ENCODE data around the gene HAUS6. TPM values are rescaled to one million over a fixed set of nuclear protein-coding genes. Genes with fewer than 3 reads are reported as not detected.
"Not testable (repeated sequence)": the region's sequence is repeated elsewhere in the genome, so short reads cannot be mapped to it uniquely, and the experiment has no call there.

Gene HAUS6
- total RNA-seq, 4 donors from 2014 or later = 1.5 to 26.0 (median 14.4) TPM

DNA sequence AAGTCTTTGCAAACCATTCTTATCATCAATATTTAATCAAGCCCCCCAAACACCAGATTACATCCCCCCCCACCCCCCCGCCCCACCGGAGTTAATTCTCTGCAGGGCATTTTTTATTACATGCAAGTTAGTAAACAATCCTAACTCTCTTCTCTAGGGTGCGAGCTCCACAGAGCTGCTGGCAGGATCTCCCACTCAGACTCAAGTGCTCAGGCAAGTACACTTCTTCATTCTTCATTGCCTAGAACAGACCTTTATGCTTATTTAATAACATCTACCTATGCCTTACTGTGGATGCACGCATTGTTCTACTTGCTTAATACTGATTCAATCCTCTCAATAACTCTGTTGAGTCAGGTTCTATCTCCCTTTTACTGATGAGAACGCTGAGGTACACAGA, 79.6 kb downstream of the HAUS6 start:
- Histone ChIP-seq H3K27ac (no peak overlapping the region), H3K36me3 (no peaks in the 10 kb centered on the region), H3K27me3 (no peaks in the 10 kb centered on the region), H3K4me1 (no peaks in the 10 kb centered on the region), H3K4me3 (no peak overlapping the region), H3K9me3 (no peaks in the 10 kb centered on the region)
- intact Hi-C loops (cut with DNase I; ENCODE audit: low total_unique reads) = no loop called here
- DNase-seq = no peak
- no peak for TF ChIP-seq CTCF (IDR thresholded peaks at IDR 0.05)
- no peak for TF ChIP-seq POLR2A (IDR thresholded peaks at IDR 0.05)

DNA sequence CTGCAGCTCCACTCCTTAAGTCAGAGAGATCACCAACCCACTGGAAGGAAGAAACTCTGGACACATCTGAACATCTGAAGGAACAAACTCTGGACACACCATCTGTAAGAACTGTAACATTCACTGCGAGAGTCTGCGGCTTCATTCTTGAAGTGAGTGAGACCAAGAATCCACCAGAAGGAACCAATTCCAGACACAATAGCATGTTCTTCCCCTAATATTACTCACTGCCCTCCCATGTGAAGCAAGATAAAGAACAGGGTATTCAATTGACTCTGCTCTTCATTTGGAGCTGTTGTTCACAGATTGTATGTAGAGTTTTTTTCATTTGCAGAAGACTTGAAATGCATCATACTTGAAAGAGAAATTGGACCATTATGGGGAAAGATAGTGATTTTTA, 80.5 kb downstream of the HAUS6 start:
- TF ChIP-seq CTCF (IDR thresholded peaks at IDR 0.05) (no peak), POLR2A (IDR thresholded peaks at IDR 0.05) (no peak)
- intact Hi-C loops (cut with DNase I; ENCODE audit: low total_unique reads) = no loop called here

DNA sequence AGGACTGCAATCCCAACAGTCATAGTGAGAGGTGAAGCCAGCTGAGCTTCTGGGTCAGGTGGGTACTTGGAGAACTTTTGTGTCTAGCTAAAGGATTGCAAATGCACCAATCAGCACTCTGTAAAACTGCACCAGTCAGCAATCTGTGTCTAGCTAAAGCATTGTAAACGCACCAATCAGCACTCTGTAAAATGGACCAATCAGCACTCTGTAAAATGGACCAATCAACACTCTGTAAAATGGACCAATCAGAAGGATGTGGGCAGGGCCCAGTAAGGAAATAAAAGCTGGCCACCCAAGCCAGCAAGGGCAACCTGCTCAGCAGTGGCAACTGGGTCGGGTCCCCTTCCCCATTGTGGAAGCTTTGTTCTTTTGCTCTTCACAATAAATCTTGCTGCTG, 81.1 kb downstream of the HAUS6 start:
- H3K36me3 ChIP-seq; H3K9me3 ChIP-seq; H3K27me3 ChIP-seq; DNase-seq; intact Hi-C loops (cut with DNase I; ENCODE audit: low total_unique reads); H3K27ac ChIP-seq; H3K4me1 ChIP-seq; H3K4me3 ChIP-seq: not testable (repeated sequence)

More for the DNA sequence above, 80.5 kb downstream of the HAUS6 start:
- no peak overlapping the region for H3K27ac ChIP-seq
- DNase-seq = no peak
- no peaks in the 10 kb centered on the region for H3K27me3 ChIP-seq
- H3K9me3 ChIP-seq = no peaks in the 10 kb centered on the region
- H3K4me3 ChIP-seq = no peak overlapping the region
- H3K36me3 ChIP-seq = no peaks in the 10 kb centered on the region
- H3K4me1 ChIP-seq = no peaks in the 10 kb centered on the region

DNA sequence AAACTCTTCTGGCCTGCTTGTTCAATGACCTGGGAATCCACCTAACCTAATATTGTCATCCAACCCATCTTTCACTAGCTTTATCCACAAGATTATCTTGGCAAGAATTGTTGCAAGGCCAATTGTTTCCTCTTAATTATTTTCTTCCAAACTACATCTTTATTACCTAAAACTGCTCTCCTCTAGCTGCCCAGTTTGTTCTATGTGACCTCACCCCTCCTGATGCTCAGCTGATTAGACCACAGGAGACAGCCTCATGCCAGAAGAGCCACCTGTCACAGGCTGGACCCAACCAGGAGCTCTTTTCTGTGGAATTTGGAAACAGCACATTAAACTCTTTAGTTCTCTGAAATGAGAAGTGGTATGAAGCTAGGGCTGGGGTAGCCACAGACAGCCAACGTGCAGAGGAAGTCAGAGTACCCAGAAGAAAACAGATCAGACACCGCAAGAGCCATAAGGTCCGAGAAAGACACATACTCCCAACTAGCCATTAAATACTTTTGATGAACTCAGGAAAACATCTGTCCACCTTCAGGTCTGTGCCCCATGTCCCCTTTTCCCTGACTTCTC, 81.7 kb downstream of the HAUS6 start:
- Histone ChIP-seq H3K4me3 (no peak overlapping the region), H3K4me1 (no peaks in the 10 kb centered on the region), H3K36me3 (no peaks in the 10 kb centered on the region), H3K9me3 (no peaks in the 10 kb centered on the region), H3K27ac (no peak overlapping the region), H3K27me3 (no peaks in the 10 kb centered on the region)
- TF ChIP-seq CTCF (IDR thresholded peaks at IDR 0.05) = no peak
- no peak for TF ChIP-seq POLR2A (IDR thresholded peaks at IDR 0.05)
- no peak for DNase-seq
- intact Hi-C loops (cut with DNase I; ENCODE audit: low total_unique reads) = no loop called here

DNA sequence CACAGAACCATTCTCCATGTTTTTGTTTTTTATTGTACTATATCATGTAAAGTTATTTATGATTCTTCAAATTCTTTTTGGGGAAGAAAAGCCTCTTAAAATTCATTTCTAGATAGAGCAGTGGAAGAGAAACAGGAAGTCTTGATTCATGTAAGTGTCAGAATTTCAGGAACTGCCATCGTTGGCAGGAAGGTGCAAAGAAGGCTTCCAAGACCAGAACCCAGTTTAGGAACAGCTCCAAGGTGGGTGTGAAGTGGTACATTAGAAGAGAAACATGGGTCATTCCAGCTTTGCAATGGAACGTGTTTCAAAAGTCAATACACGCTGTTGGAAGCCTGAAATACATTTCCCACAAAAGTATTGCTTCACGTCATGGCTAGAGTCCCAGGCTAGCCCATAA, 84.5 kb downstream of the HAUS6 start:
- no peaks in the 10 kb centered on the region for H3K9me3 ChIP-seq
- no peaks in the 10 kb centered on the region for H3K4me1 ChIP-seq
- TF ChIP-seq CTCF (IDR thresholded peaks at IDR 0.05) (no peak), POLR2A (IDR thresholded peaks at IDR 0.05) (no peak)
- no peak for DNase-seq
- H3K27ac ChIP-seq = no peak overlapping the region
- H3K36me3 ChIP-seq = no peaks in the 10 kb centered on the region
- H3K27me3 ChIP-seq = no peaks in the 10 kb centered on the region
- H3K4me3 ChIP-seq = no peak overlapping the region
- intact Hi-C loops (cut with DNase I; ENCODE audit: low total_unique reads) = loop anchor here (10.0 kb wide), 1 partner anchor 763 kb away; no protein-coding TSS in a partner anchor

All from uterus (tissue), 4 donors.